HCT116 (cell line): Measurements from ENCODE around the gene HPDL.

Experiments used
- ELF1 ChIP-seq: IDR thresholded peaks from 2 replicates; pipeline ENCODE4 v1.6.1; 2012; ENCODE audit warnings: low read depth, borderline replicate concordance
- POLR2A ChIP-seq: IDR thresholded peaks from 2 replicates; pipeline ENCODE4 v1.7.0; 2011; ENCODE audit warnings: borderline replicate concordance; ENCODE audit not compliant: insufficient read depth, insufficient read length; ENCODE audit errors: extremely low read depth
- TF ChIP-seq, protein P1 (sequence below), 3 experiments: fragments of 200-600 bp in 1 of 3; sonication (generic) in 1 of 3; IDR thresholded peaks in 2 of 3; conservative IDR thresholded peaks in 1 of 3; 2 replicates each; pipeline ENCODE4 v1.5.1; 2012 to 2017; ENCODE audit warnings: low read depth in 2 of 3, low read length in 2 of 3, antibody characterized with exemption in 1 of 3, borderline replicate concordance in 1 of 3, control low read depth in 1 of 3, mild to moderate bottlenecking in 1 of 3, mixed read lengths in 1 of 3, mixed run types in 1 of 3, moderate library complexity in 1 of 3; ENCODE audit not compliant: insufficient read depth in 1 of 3

- no peak for TF ChIP-seq POLR2A
- TF ChIP-seq, protein P1, sequence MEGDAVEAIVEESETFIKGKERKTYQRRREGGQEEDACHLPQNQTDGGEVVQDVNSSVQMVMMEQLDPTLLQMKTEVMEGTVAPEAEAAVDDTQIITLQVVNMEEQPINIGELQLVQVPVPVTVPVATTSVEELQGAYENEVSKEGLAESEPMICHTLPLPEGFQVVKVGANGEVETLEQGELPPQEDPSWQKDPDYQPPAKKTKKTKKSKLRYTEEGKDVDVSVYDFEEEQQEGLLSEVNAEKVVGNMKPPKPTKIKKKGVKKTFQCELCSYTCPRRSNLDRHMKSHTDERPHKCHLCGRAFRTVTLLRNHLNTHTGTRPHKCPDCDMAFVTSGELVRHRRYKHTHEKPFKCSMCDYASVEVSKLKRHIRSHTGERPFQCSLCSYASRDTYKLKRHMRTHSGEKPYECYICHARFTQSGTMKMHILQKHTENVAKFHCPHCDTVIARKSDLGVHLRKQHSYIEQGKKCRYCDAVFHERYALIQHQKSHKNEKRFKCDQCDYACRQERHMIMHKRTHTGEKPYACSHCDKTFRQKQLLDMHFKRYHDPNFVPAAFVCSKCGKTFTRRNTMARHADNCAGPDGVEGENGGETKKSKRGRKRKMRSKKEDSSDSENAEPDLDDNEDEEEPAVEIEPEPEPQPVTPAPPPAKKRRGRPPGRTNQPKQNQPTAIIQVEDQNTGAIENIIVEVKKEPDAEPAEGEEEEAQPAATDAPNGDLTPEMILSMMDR (IDR thresholded peaks at IDR 0.05 in 2 of 3, conservative IDR thresholded peaks at IDR 0.05 in 1 of 3; ENCODE audit: borderline replicate concordance in 1 of 3, insufficient read depth in 1 of 3, low read depth in 2 of 3, low read length in 2 of 3) = no peak
- TF ChIP-seq ELF1 = no peak
Measured at GRCh38 chr1:45325851-45326506, 716 bp upstream of the HPDL start.
